GM12878 (cell line): Measurements from ENCODE around the gene RBMS3. TPM values are rescaled to one million over a fixed set of nuclear protein-coding genes. Genes with fewer than 3 reads are reported as not detected.

ENCODE experiments used
- ATAC-seq: fragments of 200-7000 bp; cut with Tn5 transposase; 3 replicates; pipeline ENCODE4 v1.9.1; 2020; ENCODE audit warnings: mild to moderate bottlenecking, moderate library complexity
- BruUV-seq: library from RNA; stranded (reverse); fragments of 400-500 nt; replicated peaks from 2 replicates; lab custom pipeline; 2021; lab: Mats Ljungman, UMichigan
- CTCF ChIA-PET: fragments of 300-600 bp; sonication (Branson Sonifier 250); formaldehyde crosslinking; extraction: SDS; loops from one replicate; lab custom pipeline; 2021; ENCODE audit warnings: inconsistent platforms; lab: Yijun Ruan, JAX
- POLR2A ChIA-PET: fragments of 350-600 bp; formaldehyde crosslinking; extraction: SDS; loops from one replicate; lab custom pipeline; 2021; ENCODE audit warnings: inconsistent platforms; lab: Charles Lee
- RAD21 ChIA-PET: fragments of 300-600 bp; sonication (Branson Sonifier 250); formaldehyde crosslinking; loops from one replicate; lab custom pipeline; 2023; ENCODE audit warnings: antibody characterized with exemption; ENCODE audit not compliant: unreplicated experiment; lab: Charles Lee
- SMC1A ChIA-PET: fragments of 300-600 bp; sonication (Branson Sonifier 250); formaldehyde crosslinking; loops from one replicate; lab custom pipeline; 2023; ENCODE audit not compliant: unreplicated experiment, uncharacterized antibody; lab: Charles Lee
- DNase-seq: peaks from one replicate; pipeline ENCODE4 v3.0.0-alpha.2; 2011; ENCODE audit warnings: low read depth, low spot score
- FAIRE-seq: peaks from 3 replicates; lab custom pipeline; 2011; peaks lifted over from hg19 to GRCh38; lab: Jason Lieb, UNC
- H2AFZ ChIP-seq: 2 replicates; pipeline ENCODE4 v1.6.0; 2011; ENCODE audit warnings: low read depth, low read length, control low read depth; ENCODE audit not compliant: control insufficient read depth
- H3K27ac ChIP-seq: 2 replicates; pipeline ENCODE4 v1.5.1; 2011; ENCODE audit warnings: control low read depth; ENCODE audit not compliant: control insufficient read depth, insufficient read depth
- H3K27me3 ChIP-seq, 2 experiments: replicated peaks in 1 of 2; 2 replicates each; pipeline versions ENCODE4 v1.6.0 to v1.6.1; 2011; ENCODE audit warnings: low read length in 1 of 2; ENCODE audit not compliant: control insufficient read depth in 2 of 2, insufficient read depth in 2 of 2
- H3K36me3 ChIP-seq, 2 experiments: 2 replicates each; pipeline ENCODE4 v1.5.1; 2011; ENCODE audit warnings: low read length in 1 of 2; ENCODE audit not compliant: control insufficient read depth in 2 of 2, insufficient read depth in 2 of 2
- H3K4me1 ChIP-seq: 2 replicates; pipeline ENCODE4 v1.6.1; 2011; ENCODE audit warnings: mild to moderate bottlenecking, low read length, moderate library complexity, mixed read lengths; ENCODE audit not compliant: control insufficient read depth, insufficient read depth
- H3K4me2 ChIP-seq: 2 replicates; pipeline ENCODE4 v1.6.0; 2011; ENCODE audit warnings: control low read depth; ENCODE audit not compliant: control insufficient read depth, insufficient read depth
- H3K4me3 ChIP-seq: fragments of 200-600 bp; sonication (generic); 2 replicates; pipeline ENCODE4 v1.5.1; 2016
- H3K79me2 ChIP-seq: 2 replicates; pipeline ENCODE4 v1.6.0; 2011; ENCODE audit warnings: low read length; ENCODE audit not compliant: control insufficient read depth, insufficient read depth
- H3K9ac ChIP-seq: 2 replicates; pipeline ENCODE4 v1.8.0; 2011; ENCODE audit warnings: low read length, control low read depth, mixed read lengths; ENCODE audit not compliant: control insufficient read depth, insufficient read depth
- H3K9me3 ChIP-seq: replicated peaks from 3 replicates; pipeline ENCODE4 v1.5.1; 2011; ENCODE audit warnings: mild to moderate bottlenecking, low read length; ENCODE audit not compliant: control insufficient read depth, insufficient read depth
- H4K20me1 ChIP-seq: 2 replicates; pipeline ENCODE4 v1.6.0; 2011; ENCODE audit not compliant: control insufficient read depth, insufficient read depth
- ATF7 ChIP-seq: fragments of 450-650 bp; IDR thresholded peaks from 2 replicates; pipeline ENCODE4 v1.6.1; 2016; ENCODE audit warnings: low read depth, mild to moderate bottlenecking
- CEBPB ChIP-seq, 2 experiments: fragments of 150-350 bp in 1 of 2; IDR thresholded peaks; 2 replicates each; pipeline ENCODE4 v1.6.1; 2012 to 2014; ENCODE audit warnings: low read depth in 2 of 2, low read length in 2 of 2, borderline replicate concordance in 1 of 2, inconsistent platforms in 1 of 2
- FOS ChIP-seq: IDR thresholded peaks from 3 replicates; pipeline ENCODE4 v1.6.1; 2011; ENCODE audit warnings: borderline replicate concordance; ENCODE audit not compliant: insufficient read length; ENCODE audit errors: extremely low read depth
- GABPA ChIP-seq: IDR thresholded peaks from 2 replicates; pipeline ENCODE4 v1.6.1; 2014; ENCODE audit warnings: antibody characterized with exemption, low read depth, mild to moderate bottlenecking, inconsistent platforms
- IRF4 ChIP-seq: IDR thresholded peaks from 2 replicates; pipeline ENCODE4 v1.6.1; 2011; ENCODE audit warnings: low read depth, low read length
- KDM1A ChIP-seq: fragments of 200-600 bp; sonication (generic); IDR thresholded peaks from 2 replicates; pipeline ENCODE4 v1.6.1; 2016; ENCODE audit warnings: borderline replicate concordance
- MEF2A ChIP-seq: IDR thresholded peaks from 2 replicates; pipeline ENCODE4 v1.6.1; 2011; ENCODE audit warnings: low read depth, mild to moderate bottlenecking, low read length, moderate library complexity; ENCODE audit not compliant: insufficient read depth
- NFIC ChIP-seq: IDR thresholded peaks from 2 replicates; pipeline ENCODE4 v1.6.1; 2012; ENCODE audit warnings: low read depth, mild to moderate bottlenecking, inconsistent platforms, low read length, moderate library complexity
- POU2F2 ChIP-seq: IDR thresholded peaks from 3 replicates; pipeline ENCODE4 v1.6.1; 2011; ENCODE audit warnings: low read depth, mild to moderate bottlenecking, low read length, borderline replicate concordance
- SMAD1 ChIP-seq: fragments of 450-650 bp; IDR thresholded peaks from 2 replicates; pipeline ENCODE4 v1.6.1; 2018; ENCODE audit warnings: mild to moderate bottlenecking, low read depth; ENCODE audit not compliant: partially characterized antibody
- SPI1 ChIP-seq: IDR thresholded peaks from 2 replicates; pipeline ENCODE4 v1.6.1; 2011; ENCODE audit warnings: low read depth, mild to moderate bottlenecking, low read length, moderate library complexity, borderline replicate concordance; ENCODE audit not compliant: insufficient read depth
- STAT3 ChIP-seq: IDR thresholded peaks from 2 replicates; pipeline ENCODE4 v1.6.1; 2011; ENCODE audit warnings: low read depth, low read length, improper control_type of control experiment
- TCF12 ChIP-seq: IDR thresholded peaks from 2 replicates; pipeline ENCODE4 v1.6.1; 2011; ENCODE audit warnings: low read depth, mild to moderate bottlenecking, low read length
- TCF7 ChIP-seq: IDR thresholded peaks from 2 replicates; pipeline ENCODE4 v1.6.1; 2014; ENCODE audit warnings: antibody characterized with exemption, borderline replicate concordance
- ZNF207 ChIP-seq: fragments of 450-650 bp; IDR thresholded peaks from 2 replicates; pipeline ENCODE4 v1.6.1; 2014; ENCODE audit warnings: antibody characterized with exemption, mild to moderate bottlenecking, borderline replicate concordance
- ZNF24 ChIP-seq: fragments of 450-650 bp; IDR thresholded peaks from 2 replicates; pipeline ENCODE4 v1.6.1; 2017; ENCODE audit warnings: antibody characterized with exemption, mild to moderate bottlenecking
- WGBS: methylation state at CpG from one replicate; pipeline ENCODE4 v1.1.6; 2016; ENCODE audit warnings: low lambda C conversion rate; ENCODE audit not compliant: insufficient replicate concordance, insufficient coverage; ENCODE audit errors: missing lambda C conversion rate; 5-methylcytosine and 5-hydroxymethylcytosine counted together
- in situ Hi-C: fragments of 300-500 bp; cut with MboI; formaldehyde crosslinking; loops from 9 replicates; pipeline ENCODE4 v1.14.3; 2018; ENCODE audit warnings: mixed read lengths
- intact Hi-C: fragments of 100-400 bp; cut with micrococcal nuclease; formaldehyde crosslinking; loops from one replicate; pipeline ENCODE4 v1.14.2; 2022; ENCODE audit not compliant: unreplicated experiment
- polyA plus RNA-seq, 11 experiments: library from polyadenylated mRNA; depleted of rRNA in 4 of 11; unstranded in 6 of 11; stranded (reverse) in 5 of 11; fragments of >200 nt; fragmentation: Nextera tagmentation in 4 of 11; fragmentation: Illumina TruSeq in 1 of 11; extraction: Ambion mirVana in 4 of 11; extraction: Trizol in 1 of 11; gene quantifications; 1 replicate in 1 of 11; 2 replicates in 10 of 11; pipeline versions ENCODE4 v1.2.1 to v1.2.3, GENCODE V29; 2011 to 2016; ENCODE audit warnings: inconsistent platforms in 2 of 11, missing spikeins in 2 of 11, low read depth in 1 of 11
- total RNA-seq, 4 experiments: library from RNA; depleted of rRNA in 3 of 4; stranded (reverse); fragments of >200 nt in 3 of 4; fragmentation: Illumina TruSeq in 1 of 4; extraction: Trizol in 1 of 4; gene quantifications; 2 replicates each; pipeline versions ENCODE4 v1.2.1 to v1.2.3, GENCODE V29; 2013 to 2021
- TF ChIP-seq, protein P1 (sequence below): fragments of 450-650 bp; IDR thresholded peaks from 2 replicates; pipeline ENCODE4 v1.6.1; 2017; ENCODE audit warnings: mild to moderate bottlenecking, low read depth, inconsistent platforms; ENCODE audit not compliant: poor library complexity, severe bottlenecking
- TF ChIP-seq, protein P2 (sequence below): IDR thresholded peaks from 2 replicates; pipeline ENCODE4 v1.6.1; 2011; ENCODE audit warnings: low read depth, mild to moderate bottlenecking, low read length, moderate library complexity, borderline replicate concordance; ENCODE audit errors: extremely low read depth
- TF ChIP-seq, protein P3 (sequence below): fragments of 450-650 bp; IDR thresholded peaks from 2 replicates; pipeline ENCODE4 v1.6.1; 2016; ENCODE audit warnings: mild to moderate bottlenecking
- TF ChIP-seq, protein P4 (sequence below): IDR thresholded peaks from 2 replicates; pipeline ENCODE4 v1.6.1; 2012; ENCODE audit warnings: low read depth, low read length, improper control_type of control experiment

The RBMS3 gene
- total and polyA plus RNA-seq, 10 of the 15 experiments (the other 5 are each of a cell fraction or from before 2014, with no cell fraction given) = 0.79 to 4.7 (median 3.1) TPM

DNA sequence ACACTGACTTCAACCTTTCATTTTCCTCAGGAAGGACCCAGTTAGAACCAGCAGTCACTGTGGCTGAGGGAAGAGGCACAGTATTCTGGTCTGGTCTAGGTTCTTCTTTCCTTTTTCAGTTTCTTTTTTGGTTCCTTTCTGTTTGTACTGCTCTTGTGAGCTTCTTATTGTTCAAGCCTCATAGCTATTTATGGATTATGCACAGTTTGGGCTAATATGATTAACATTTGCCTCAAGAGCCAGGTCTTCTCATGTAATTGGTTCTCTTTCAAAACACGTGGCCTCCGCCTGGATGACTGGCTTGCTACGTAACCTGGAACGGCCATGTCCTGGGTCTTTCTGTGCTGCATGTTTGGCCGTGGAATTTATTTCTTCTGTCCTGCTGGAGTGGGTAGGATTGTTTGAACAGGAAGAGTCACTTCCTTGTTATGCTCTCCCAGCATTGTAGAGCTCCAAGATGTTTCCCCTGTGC lies 43.3 kb downstream of the RBMS3 start:
- H3K36me3 ChIP-seq = no peaks in the 10 kb centered on the region
- RAD21 ChIA-PET = interaction anchor here (0.5 to 2.6 kb wide), 24 partner anchors 9 to 1293 kb away, joined by 3 to 22 read pairs (median 3); partner anchors contain the start of gene RBMS3
- no peaks in the 10 kb centered on the region; the same call in 1 of the 3 replicates for H3K9me3 ChIP-seq
- WGBS = 39% methylated on average over 5 of the region's 5 CpGs
- SMC1A ChIA-PET = interaction anchor here (0.9 to 20.7 kb wide), 16 partner anchors 9 to 102 kb away, joined by 3 to 307 read pairs (median 5); partner anchors contain the start of gene RBMS3
- peaks cover 10% of the 10 kb centered on the region; the same call in 1 of the 2 replicates for H3K4me1 ChIP-seq
- no peaks in the 10 kb centered on the region for H4K20me1 ChIP-seq
- no peaks in the 10 kb centered on the region for H3K27me3 ChIP-seq
- ATAC-seq (peak; percentile 95), FAIRE-seq (peak; percentile 98), DNase-seq (peak; percentile 84)
- H3K79me2 ChIP-seq = no peaks in the 10 kb centered on the region; the same call in 1 of the 2 replicates
- CTCF ChIA-PET = interaction anchor here (0.9 to 1.7 kb wide), 10 partner anchors 7 to 1002 kb away, joined by 3 to 6 read pairs (median 4); no protein-coding TSS in a partner anchor
- no peak overlapping the region for H3K4me3 ChIP-seq
- H2AFZ ChIP-seq = peak overlapping the region; percentile 82
- no TSS peak for BruUV-seq
- POLR2A ChIA-PET = interaction anchor here (0.6 to 2.9 kb wide), 13 partner anchors 11 to 163 kb away, joined by 3 to 13 read pairs (median 3); no protein-coding TSS in a partner anchor
- in situ Hi-C loops (no loop called here), intact Hi-C loops (no loop called here)
- peak overlapping the region; percentile 85 for H3K4me2 ChIP-seq
- peak overlapping the region; percentile 70 for H3K27ac ChIP-seq
- no peak overlapping the region for H3K9ac ChIP-seq
- TF ChIP-seq MEF2A = peak; percentile 94
- no peak; the same call in 1 of the 2 replicates for TF ChIP-seq SPI1
- TF ChIP-seq CEBPB (IDR thresholded peaks at IDR 0.05; ENCODE audit: borderline replicate concordance in 1 of 2, low read depth in 2 of 2, low read length in 2 of 2) = no peak
- no peak for TF ChIP-seq IRF4
- TF ChIP-seq, protein P1, sequence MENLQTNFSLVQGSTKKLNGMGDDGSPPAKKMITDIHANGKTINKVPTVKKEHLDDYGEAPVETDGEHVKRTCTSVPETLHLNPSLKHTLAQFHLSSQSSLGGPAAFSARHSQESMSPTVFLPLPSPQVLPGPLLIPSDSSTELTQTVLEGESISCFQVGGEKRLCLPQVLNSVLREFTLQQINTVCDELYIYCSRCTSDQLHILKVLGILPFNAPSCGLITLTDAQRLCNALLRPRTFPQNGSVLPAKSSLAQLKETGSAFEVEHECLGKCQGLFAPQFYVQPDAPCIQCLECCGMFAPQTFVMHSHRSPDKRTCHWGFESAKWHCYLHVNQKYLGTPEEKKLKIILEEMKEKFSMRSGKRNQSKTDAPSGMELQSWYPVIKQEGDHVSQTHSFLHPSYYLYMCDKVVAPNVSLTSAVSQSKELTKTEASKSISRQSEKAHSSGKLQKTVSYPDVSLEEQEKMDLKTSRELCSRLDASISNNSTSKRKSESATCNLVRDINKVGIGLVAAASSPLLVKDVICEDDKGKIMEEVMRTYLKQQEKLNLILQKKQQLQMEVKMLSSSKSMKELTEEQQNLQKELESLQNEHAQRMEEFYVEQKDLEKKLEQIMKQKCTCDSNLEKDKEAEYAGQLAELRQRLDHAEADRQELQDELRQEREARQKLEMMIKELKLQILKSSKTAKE = no peak
- 0 out of 3 replicates have a peak, but pooled peaks have one; percentile 34 for TF ChIP-seq POU2F2
- TF ChIP-seq ATF7 = 0 out of 2 replicates have a peak, but pooled peaks have one; percentile 56
- TF ChIP-seq TCF12 = no peak
- TF ChIP-seq, protein P2, sequence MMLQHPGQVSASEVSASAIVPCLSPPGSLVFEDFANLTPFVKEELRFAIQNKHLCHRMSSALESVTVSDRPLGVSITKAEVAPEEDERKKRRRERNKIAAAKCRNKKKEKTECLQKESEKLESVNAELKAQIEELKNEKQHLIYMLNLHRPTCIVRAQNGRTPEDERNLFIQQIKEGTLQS = no peak
- TF ChIP-seq FOS = no peak
- no peak for TF ChIP-seq GABPA
- peak; percentile 49 for TF ChIP-seq NFIC
- TF ChIP-seq, protein P3, sequence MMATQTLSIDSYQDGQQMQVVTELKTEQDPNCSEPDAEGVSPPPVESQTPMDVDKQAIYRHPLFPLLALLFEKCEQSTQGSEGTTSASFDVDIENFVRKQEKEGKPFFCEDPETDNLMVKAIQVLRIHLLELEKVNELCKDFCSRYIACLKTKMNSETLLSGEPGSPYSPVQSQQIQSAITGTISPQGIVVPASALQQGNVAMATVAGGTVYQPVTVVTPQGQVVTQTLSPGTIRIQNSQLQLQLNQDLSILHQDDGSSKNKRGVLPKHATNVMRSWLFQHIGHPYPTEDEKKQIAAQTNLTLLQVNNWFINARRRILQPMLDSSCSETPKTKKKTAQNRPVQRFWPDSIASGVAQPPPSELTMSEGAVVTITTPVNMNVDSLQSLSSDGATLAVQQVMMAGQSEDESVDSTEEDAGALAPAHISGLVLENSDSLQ = peak; percentile 78
- TF ChIP-seq TCF7 = no peak
- no peak for TF ChIP-seq STAT3
- TF ChIP-seq, protein P4, sequence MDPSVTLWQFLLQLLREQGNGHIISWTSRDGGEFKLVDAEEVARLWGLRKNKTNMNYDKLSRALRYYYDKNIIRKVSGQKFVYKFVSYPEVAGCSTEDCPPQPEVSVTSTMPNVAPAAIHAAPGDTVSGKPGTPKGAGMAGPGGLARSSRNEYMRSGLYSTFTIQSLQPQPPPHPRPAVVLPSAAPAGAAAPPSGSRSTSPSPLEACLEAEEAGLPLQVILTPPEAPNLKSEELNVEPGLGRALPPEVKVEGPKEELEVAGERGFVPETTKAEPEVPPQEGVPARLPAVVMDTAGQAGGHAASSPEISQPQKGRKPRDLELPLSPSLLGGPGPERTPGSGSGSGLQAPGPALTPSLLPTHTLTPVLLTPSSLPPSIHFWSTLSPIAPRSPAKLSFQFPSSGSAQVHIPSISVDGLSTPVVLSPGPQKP = no peak
- no peak for TF ChIP-seq ZNF207
- TF ChIP-seq SMAD1 = no peak
- TF ChIP-seq KDM1A = no peak
- peak; percentile 25; the same call in 1 of the 2 replicates for TF ChIP-seq ZNF24
